Measurements from ENCODE around the gene STAG2.

DNA sequence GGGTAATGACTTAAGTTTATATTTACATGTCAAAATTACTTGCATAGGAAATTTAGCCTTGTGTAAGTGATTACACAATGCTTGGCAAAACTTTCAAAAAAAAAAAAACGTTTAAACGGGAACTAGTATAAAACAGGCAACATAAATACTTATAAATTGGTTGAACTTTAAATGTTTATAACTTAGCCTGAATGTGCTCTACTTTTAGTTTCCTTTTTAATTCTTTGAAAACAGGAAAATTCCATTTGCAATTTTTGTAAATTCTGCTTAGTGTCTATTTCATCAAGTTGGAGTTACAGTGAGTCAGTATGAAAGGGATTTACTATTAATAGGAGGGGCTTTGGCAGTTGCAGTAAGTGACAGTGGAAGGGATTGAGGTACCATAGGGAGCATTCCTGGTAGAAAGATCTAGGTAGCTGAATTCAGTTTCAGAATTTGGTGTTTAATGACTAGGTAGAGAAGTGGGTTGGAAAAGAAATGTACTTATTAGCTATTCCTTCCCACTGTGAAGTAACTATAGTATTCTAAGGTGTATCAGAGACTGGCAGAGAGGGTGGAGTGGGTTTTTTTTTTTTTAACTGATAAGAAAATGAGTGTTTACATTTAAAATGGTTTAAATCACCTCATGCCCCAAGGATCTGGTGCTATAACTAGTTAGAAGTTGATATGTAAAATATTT, 2.8 kb downstream of the STAG2 start:
- TF ChIP-seq, protein P1, sequence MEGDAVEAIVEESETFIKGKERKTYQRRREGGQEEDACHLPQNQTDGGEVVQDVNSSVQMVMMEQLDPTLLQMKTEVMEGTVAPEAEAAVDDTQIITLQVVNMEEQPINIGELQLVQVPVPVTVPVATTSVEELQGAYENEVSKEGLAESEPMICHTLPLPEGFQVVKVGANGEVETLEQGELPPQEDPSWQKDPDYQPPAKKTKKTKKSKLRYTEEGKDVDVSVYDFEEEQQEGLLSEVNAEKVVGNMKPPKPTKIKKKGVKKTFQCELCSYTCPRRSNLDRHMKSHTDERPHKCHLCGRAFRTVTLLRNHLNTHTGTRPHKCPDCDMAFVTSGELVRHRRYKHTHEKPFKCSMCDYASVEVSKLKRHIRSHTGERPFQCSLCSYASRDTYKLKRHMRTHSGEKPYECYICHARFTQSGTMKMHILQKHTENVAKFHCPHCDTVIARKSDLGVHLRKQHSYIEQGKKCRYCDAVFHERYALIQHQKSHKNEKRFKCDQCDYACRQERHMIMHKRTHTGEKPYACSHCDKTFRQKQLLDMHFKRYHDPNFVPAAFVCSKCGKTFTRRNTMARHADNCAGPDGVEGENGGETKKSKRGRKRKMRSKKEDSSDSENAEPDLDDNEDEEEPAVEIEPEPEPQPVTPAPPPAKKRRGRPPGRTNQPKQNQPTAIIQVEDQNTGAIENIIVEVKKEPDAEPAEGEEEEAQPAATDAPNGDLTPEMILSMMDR (IDR thresholded peaks at IDR 0.05), result no peak
- no peak for TF ChIP-seq POLR2AphosphoS5 (IDR thresholded peaks at IDR 0.05)
- no peak for TF ChIP-seq POLR2A (IDR thresholded peaks at IDR 0.05)

Measured in breast epithelium (tissue), 3 donors.